ENCODE results near the gene RHBDD3. TPM values are rescaled to one million over a fixed set of nuclear protein-coding genes. Genes with fewer than 3 reads are reported as not detected.

RHBDD3 gene
- total and polyA plus RNA-seq, 4 donors: 21.0 to 60.7 (median 40.8) TPM

- H3K4me1 ChIP-seq (ENCODE audit: control insufficient read depth, insufficient read depth, low read length): no peaks in the 10 kb centered on the region
- H3K27me3 ChIP-seq (ENCODE audit: control insufficient read depth, insufficient read depth, low read length): no peaks in the 10 kb centered on the region
- DNase-seq (ENCODE audit: low read depth in 4 of 6, low spot score in 6 of 6): no peak
- no peak overlapping the region for H3K4me3 ChIP-seq (ENCODE audit: low read depth, low read length)
- no peak overlapping the region for H3K27ac ChIP-seq (ENCODE audit: low read depth, low read length)
- no peaks in the 10 kb centered on the region for H3K9me3 ChIP-seq (ENCODE audit: control insufficient read depth, insufficient read depth, low read length)
- peaks cover 57% of the 10 kb centered on the region for H3K36me3 ChIP-seq (ENCODE audit: control insufficient read depth, insufficient read depth, low read length)
These were observed 24.6 kb upstream of the RHBDD3 start for GRCh38 chr22:29292379-29292778.

- no CpG with 5 or more reads among the region's 7 CpGs for WGBS (ENCODE audit: insufficient coverage)
- H3K36me3 ChIP-seq (ENCODE audit: control insufficient read depth, insufficient read depth, low read length): peaks cover 55% of the 10 kb centered on the region
These were observed 23.4 kb upstream of the RHBDD3 start for GRCh38 chr22:29291215-29291614.

GRCh38 chr22:29290061-29290460, 22.3 kb upstream of the RHBDD3 start:
- Histone ChIP-seq H3K27ac (ENCODE audit: low read depth, low read length) (no peak overlapping the region), H3K36me3 (ENCODE audit: control insufficient read depth, insufficient read depth, low read length) (peaks cover 61% of the 10 kb centered on the region)
- 61% methylated on average over 3 of the region's 5 CpGs for WGBS (ENCODE audit: insufficient coverage)

More at GRCh38 chr22:29291215-29291614, 23.4 kb upstream of the RHBDD3 start:
- Histone ChIP-seq H3K27me3 (ENCODE audit: control insufficient read depth, insufficient read depth, low read length) (no peaks in the 10 kb centered on the region), H3K9me3 (ENCODE audit: control insufficient read depth, insufficient read depth, low read length) (no peaks in the 10 kb centered on the region), H3K4me3 (ENCODE audit: low read depth, low read length) (no peak overlapping the region), H3K27ac (ENCODE audit: low read depth, low read length) (no peak overlapping the region), H3K4me1 (ENCODE audit: control insufficient read depth, insufficient read depth, low read length) (no peaks in the 10 kb centered on the region)
- no peak for DNase-seq (ENCODE audit: low read depth in 4 of 6, low spot score in 6 of 6)

GRCh38 chr22:29288837-29289236, 21.1 kb upstream of the RHBDD3 start:
- no peak overlapping the region for H3K27ac ChIP-seq (ENCODE audit: low read depth, low read length)
- no CpG with 5 or more reads among the region's 2 CpGs for WGBS (ENCODE audit: insufficient coverage)
- no peaks in the 10 kb centered on the region for H3K4me1 ChIP-seq (ENCODE audit: control insufficient read depth, insufficient read depth, low read length)
- peaks cover 64% of the 10 kb centered on the region for H3K36me3 ChIP-seq (ENCODE audit: control insufficient read depth, insufficient read depth, low read length)
- H3K4me3 ChIP-seq (ENCODE audit: low read depth, low read length): no peak overlapping the region
- no peak for DNase-seq (ENCODE audit: low read depth in 4 of 6, low spot score in 6 of 6)
- no peaks in the 10 kb centered on the region for H3K27me3 ChIP-seq (ENCODE audit: control insufficient read depth, insufficient read depth, low read length)
- H3K9me3 ChIP-seq (ENCODE audit: control insufficient read depth, insufficient read depth, low read length): no peaks in the 10 kb centered on the region

More at GRCh38 chr22:29290061-29290460, 22.3 kb upstream of the RHBDD3 start:
- no peaks in the 10 kb centered on the region for H3K27me3 ChIP-seq (ENCODE audit: control insufficient read depth, insufficient read depth, low read length)
- H3K9me3 ChIP-seq (ENCODE audit: control insufficient read depth, insufficient read depth, low read length): no peaks in the 10 kb centered on the region
- H3K4me3 ChIP-seq (ENCODE audit: low read depth, low read length): no peak overlapping the region
- no peaks in the 10 kb centered on the region for H3K4me1 ChIP-seq (ENCODE audit: control insufficient read depth, insufficient read depth, low read length)
- DNase-seq (ENCODE audit: low read depth in 4 of 6, low spot score in 6 of 6): no peak

GRCh38 chr22:29284196-29284595, 16.4 kb upstream of the RHBDD3 start:
- Histone ChIP-seq H3K4me3 (ENCODE audit: low read depth, low read length) (no peak overlapping the region), H3K36me3 (ENCODE audit: control insufficient read depth, insufficient read depth, low read length) (peaks cover 84% of the 10 kb centered on the region), H3K9me3 (ENCODE audit: control insufficient read depth, insufficient read depth, low read length) (no peaks in the 10 kb centered on the region), H3K4me1 (ENCODE audit: control insufficient read depth, insufficient read depth, low read length) (no peaks in the 10 kb centered on the region), H3K27ac (ENCODE audit: low read depth, low read length) (no peak overlapping the region), H3K27me3 (ENCODE audit: control insufficient read depth, insufficient read depth, low read length) (no peaks in the 10 kb centered on the region)
- no peak for DNase-seq (ENCODE audit: low read depth in 4 of 6, low spot score in 6 of 6)
- WGBS (ENCODE audit: insufficient coverage): 94% methylated on average over 2 of the region's 3 CpGs

- no peak for DNase-seq (ENCODE audit: low read depth in 4 of 6, low spot score in 6 of 6)
- H3K36me3 ChIP-seq (ENCODE audit: control insufficient read depth, insufficient read depth, low read length): peaks cover 62% of the 10 kb centered on the region
- no peaks in the 10 kb centered on the region for H3K4me1 ChIP-seq (ENCODE audit: control insufficient read depth, insufficient read depth, low read length)
These were observed 10.1 kb upstream of the RHBDD3 start for GRCh38 chr22:29277927-29278326.

GRCh38 chr22:29275819-29276565, 8.2 kb upstream of the RHBDD3 start:
- Histone ChIP-seq H3K4me1 (ENCODE audit: control insufficient read depth, insufficient read depth, low read length) (no peaks in the 10 kb centered on the region), H3K9me3 (ENCODE audit: control insufficient read depth, insufficient read depth, low read length) (no peaks in the 10 kb centered on the region), H3K36me3 (ENCODE audit: control insufficient read depth, insufficient read depth, low read length) (peaks cover 45% of the 10 kb centered on the region), H3K4me3 (ENCODE audit: low read depth, low read length) (no peak overlapping the region), H3K27ac (ENCODE audit: low read depth, low read length) (no peak overlapping the region), H3K27me3 (ENCODE audit: control insufficient read depth, insufficient read depth, low read length) (no peaks in the 10 kb centered on the region)
- WGBS (ENCODE audit: insufficient coverage): no CpG with 5 or more reads among the region's 3 CpGs
- no peak for DNase-seq (ENCODE audit: low read depth in 4 of 6, low spot score in 6 of 6)

More at GRCh38 chr22:29277927-29278326, 10.1 kb upstream of the RHBDD3 start:
- Histone ChIP-seq H3K27ac (ENCODE audit: low read depth, low read length) (no peak overlapping the region), H3K9me3 (ENCODE audit: control insufficient read depth, insufficient read depth, low read length) (no peaks in the 10 kb centered on the region), H3K4me3 (ENCODE audit: low read depth, low read length) (no peak overlapping the region), H3K27me3 (ENCODE audit: control insufficient read depth, insufficient read depth, low read length) (no peaks in the 10 kb centered on the region)
- 100% methylated on average over 1 of the region's 1 CpG for WGBS (ENCODE audit: insufficient coverage)

GRCh38 chr22:29275167-29275566, 7.4 kb upstream of the RHBDD3 start:
- peaks cover 37% of the 10 kb centered on the region for H3K36me3 ChIP-seq (ENCODE audit: control insufficient read depth, insufficient read depth, low read length)
- no peak overlapping the region for H3K4me3 ChIP-seq (ENCODE audit: low read depth, low read length)
- no peak for DNase-seq (ENCODE audit: low read depth in 4 of 6, low spot score in 6 of 6)
- WGBS (ENCODE audit: insufficient coverage): 77% methylated on average over 3 of the region's 3 CpGs
- no peaks in the 10 kb centered on the region for H3K4me1 ChIP-seq (ENCODE audit: control insufficient read depth, insufficient read depth, low read length)
- no peaks in the 10 kb centered on the region for H3K9me3 ChIP-seq (ENCODE audit: control insufficient read depth, insufficient read depth, low read length)
- H3K27ac ChIP-seq (ENCODE audit: low read depth, low read length): no peak overlapping the region
- no peaks in the 10 kb centered on the region for H3K27me3 ChIP-seq (ENCODE audit: control insufficient read depth, insufficient read depth, low read length)

- Histone ChIP-seq H3K9me3 (ENCODE audit: control insufficient read depth, insufficient read depth, low read length) (no peaks in the 10 kb centered on the region), H3K27ac (ENCODE audit: low read depth, low read length) (no peak overlapping the region), H3K4me1 (ENCODE audit: control insufficient read depth, insufficient read depth, low read length) (no peaks in the 10 kb centered on the region), H3K27me3 (ENCODE audit: control insufficient read depth, insufficient read depth, low read length) (no peaks in the 10 kb centered on the region), H3K4me3 (ENCODE audit: low read depth, low read length) (no peak overlapping the region), H3K36me3 (ENCODE audit: control insufficient read depth, insufficient read depth, low read length) (peaks cover 20% of the 10 kb centered on the region)
- 71% methylated on average over 2 of the region's 2 CpGs for WGBS (ENCODE audit: insufficient coverage)
- DNase-seq (ENCODE audit: low read depth in 4 of 6, low spot score in 6 of 6): no peak
These were observed 4.8 kb upstream of the RHBDD3 start for GRCh38 chr22:29272624-29273023.

Measured in spinal cord (tissue), 10 donors.